Activated CD8-positive, alpha-beta memory T cell treated with anti-CD3 and anti-CD28 coated beads, Interleukin-2, amount 50 U/mL, for 1 hour (primary cell): Measurements from ENCODE around the gene FSIP1.

Source experiments
- DNase-seq: peaks from one replicate; pipeline ENCODE4 v3.0.0-alpha.2; 2020; ENCODE audit errors: extremely low read depth

Gene FSIP1

GRCh38 chr15:39593656-39594445 lies 188.8 kb downstream of the FSIP1 start:
- no peak for DNase-seq

- DNase-seq: no peak
Measured at GRCh38 chr15:39593071-39593655, 189.5 kb downstream of the FSIP1 start.

GRCh38 chr15:39592500-39592899 lies 190.1 kb downstream of the FSIP1 start:
- DNase-seq: no peak

- DNase-seq: no peak
Measured at GRCh38 chr15:39591896-39592315, 190.7 kb downstream of the FSIP1 start.

- no peak for DNase-seq
Measured at GRCh38 chr15:39591141-39591895, 191.3 kb downstream of the FSIP1 start.

- no peak for DNase-seq
Measured at GRCh38 chr15:39589815-39590644, 192.6 kb downstream of the FSIP1 start.

- no peak for DNase-seq
Measured at GRCh38 chr15:39589193-39589814, 193.3 kb downstream of the FSIP1 start.

GRCh38 chr15:39588531-39589192 lies 194.0 kb downstream of the FSIP1 start:
- DNase-seq: no peak

GRCh38 chr15:39587731-39588530 lies 194.7 kb downstream of the FSIP1 start:
- no peak for DNase-seq

GRCh38 chr15:39587096-39587721 lies 195.4 kb downstream of the FSIP1 start:
- no peak for DNase-seq

- DNase-seq: no peak
Measured at GRCh38 chr15:39586387-39587095, 196.1 kb downstream of the FSIP1 start.

GRCh38 chr15:39585871-39586301 lies 196.8 kb downstream of the FSIP1 start:
- DNase-seq: no peak

GRCh38 chr15:39585389-39585841 lies 197.2 kb downstream of the FSIP1 start:
- no peak for DNase-seq

- no peak for DNase-seq
Measured at GRCh38 chr15:39584662-39585388, 197.8 kb downstream of the FSIP1 start.

- DNase-seq: no peak
Measured at GRCh38 chr15:39584266-39584659, 198.4 kb downstream of the FSIP1 start.

- DNase-seq: no peak
Measured at GRCh38 chr15:39583596-39584265, 198.9 kb downstream of the FSIP1 start.

- no peak for DNase-seq
Measured at GRCh38 chr15:39582977-39583595, 199.6 kb downstream of the FSIP1 start.
